NCI-H446 (cell line): ENCODE measurements around the gene APLNR.
A peak's percentile ranks its signal among the peaks of the same experiment; 100 is the strongest.

Experiments
- DNase-seq, 2 experiments: peaks; one replicate each; lab custom pipeline; 2025; lab: John Stamatoyannopoulos, UW

Gene APLNR

DNA sequence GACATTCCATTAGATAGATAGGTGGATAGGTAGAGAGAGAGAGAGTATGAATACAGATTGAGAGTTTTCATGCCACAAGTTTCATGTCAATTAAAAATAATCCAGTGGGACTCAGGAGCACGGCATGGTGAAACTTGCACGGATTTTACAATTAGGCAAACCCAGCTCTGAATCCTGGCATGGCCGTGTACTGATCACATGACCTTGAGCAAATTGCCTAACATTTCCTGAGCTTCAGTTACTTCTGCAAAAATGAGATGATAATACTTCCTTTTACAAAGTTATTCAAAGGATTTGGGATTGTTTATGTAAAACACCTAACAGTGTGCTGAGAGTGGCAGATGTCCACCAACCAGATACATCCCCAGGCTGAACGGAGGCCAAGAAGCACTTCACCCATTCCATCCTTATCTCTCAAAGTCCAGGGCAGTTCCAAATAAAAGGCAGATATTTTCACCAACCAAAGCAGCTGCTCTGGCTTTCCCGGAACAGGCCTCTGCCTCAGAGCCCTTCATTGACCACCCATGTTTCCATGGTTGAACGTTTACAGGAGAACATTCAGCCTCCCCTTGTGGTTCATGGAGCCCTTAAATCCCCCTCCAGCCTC, 17.9 kb downstream of the APLNR start:
- no peak for DNase-seq

DNA sequence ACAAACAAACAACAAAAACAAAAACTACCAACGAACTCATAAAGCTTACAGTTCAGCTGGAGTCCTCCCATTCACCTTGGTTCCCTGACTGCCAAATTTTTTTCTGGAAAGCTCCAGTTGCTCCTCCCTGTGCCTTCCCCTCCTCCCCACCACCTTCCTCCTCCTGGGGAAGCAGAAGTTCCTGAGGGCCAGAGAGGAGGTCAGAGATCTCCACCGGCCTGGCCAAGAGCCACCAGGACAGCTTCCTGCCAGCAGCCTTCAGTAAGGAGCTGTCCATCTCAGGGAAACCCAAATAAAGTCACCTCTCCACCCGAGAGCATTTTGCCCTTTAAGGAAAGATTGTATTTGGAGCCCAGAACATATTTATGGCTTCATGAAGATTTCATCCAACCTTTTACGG, 20.0 kb downstream of the APLNR start:
- DNase-seq = no peak

DNA sequence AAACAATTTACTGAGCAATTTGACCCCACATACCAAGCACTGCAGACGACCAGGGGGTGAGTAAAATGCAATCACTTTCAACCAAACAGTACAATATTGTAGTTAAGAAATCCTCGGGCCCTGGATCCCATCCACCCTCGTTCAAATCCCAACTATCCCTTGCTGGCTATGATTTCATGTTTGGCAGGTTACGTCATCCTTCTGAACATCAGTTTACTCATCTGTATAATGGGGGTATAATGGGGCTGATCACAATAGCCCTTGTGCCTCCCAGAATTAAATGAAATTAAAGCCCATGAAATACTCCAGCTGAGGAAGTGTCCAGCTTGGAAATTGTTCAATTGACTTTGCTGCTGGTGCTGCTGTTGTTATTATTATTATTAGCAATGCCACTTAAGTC, 20.6 kb downstream of the APLNR start:
- no peak for DNase-seq

DNA sequence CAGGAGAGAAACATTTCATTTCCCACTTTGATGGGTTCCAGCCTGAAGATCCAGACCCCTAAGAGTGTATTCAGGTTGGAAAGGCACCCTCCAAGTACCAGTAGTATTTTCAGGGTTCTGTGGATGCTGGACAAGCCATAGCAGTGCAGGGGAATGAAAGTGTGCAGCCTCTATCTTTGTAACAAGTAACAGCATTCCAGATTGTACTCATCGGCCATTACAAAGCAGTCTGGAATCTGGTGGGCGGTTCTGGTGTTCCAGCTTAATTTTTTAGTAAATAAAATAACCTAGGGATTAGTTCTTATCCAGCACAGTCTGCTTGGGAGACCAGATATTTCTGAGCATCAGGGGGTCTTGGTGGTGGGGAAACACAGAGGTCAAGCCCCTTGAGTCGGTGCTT, 22.6 kb downstream of the APLNR start:
- no peak for DNase-seq

DNA sequence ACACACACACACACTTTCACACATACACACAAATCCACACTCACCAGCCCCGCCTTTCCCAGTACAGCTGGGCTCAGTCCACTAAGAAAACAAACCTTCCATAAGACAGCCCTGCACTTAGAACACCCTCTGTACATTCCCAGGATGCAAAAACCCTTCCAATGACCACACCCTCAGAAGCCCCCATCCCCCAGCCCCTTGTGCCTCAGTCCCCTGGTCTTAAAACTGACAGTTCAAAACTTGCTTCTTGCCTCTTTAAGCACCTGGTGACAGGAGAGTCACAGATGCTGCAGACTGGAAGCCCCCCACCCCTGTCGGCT, 23.0 kb downstream of the APLNR start:
- DNase-seq = no peak

DNA sequence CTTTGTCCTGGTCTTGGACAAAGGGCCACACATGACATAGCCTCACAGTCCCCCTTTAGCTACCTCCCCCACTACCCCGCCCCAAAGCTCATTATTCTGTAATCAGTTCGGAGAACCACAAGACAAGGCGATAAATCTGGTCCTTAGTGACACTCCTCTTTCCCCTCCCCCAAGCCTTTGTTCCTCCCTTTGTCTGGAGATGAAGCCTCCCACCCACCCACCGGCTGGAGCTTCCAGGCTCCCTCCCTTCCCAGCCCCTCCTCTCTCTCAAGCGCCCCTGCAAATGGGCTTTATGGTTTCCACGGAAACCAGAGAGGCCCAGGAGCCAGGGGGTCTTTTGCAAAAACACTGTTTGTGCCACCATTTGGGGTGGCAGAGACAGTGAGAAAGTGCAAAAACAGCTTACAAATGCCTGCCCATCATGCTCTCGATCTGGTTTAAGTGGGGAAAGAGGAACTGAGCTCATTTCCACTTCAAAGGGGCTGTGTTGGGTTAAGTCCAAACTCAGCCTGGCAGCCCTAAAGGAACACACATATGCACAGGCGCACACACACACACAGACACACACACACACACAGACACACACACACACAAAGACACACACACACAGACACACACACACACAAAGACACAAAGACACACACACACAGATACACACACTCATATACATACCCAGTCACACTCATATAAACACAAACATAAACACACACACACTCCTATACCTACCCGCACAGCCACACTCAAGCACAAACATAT, 23.5 kb downstream of the APLNR start:
- DNase-seq = no peak

DNA sequence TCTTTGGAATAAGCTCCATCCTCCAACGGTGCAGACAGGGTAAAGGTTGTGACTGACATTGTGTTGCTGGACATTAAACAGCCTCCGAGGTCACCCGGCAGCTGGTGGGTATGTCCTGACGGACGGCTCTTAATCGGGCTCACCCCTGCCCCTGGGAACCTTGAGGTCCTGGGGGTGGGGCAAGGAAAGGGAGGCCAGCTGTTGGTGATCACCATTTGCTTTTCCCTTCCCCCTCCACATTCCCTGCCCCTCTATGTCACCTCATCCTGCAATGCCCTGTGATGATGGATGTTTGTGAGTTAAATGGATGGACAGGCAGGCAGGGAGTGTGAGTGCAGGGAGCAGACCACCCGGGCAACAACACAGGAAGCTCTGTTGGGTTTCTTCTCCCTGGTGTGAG, 26.3 kb downstream of the APLNR start:
- DNase-seq = no peak

DNA sequence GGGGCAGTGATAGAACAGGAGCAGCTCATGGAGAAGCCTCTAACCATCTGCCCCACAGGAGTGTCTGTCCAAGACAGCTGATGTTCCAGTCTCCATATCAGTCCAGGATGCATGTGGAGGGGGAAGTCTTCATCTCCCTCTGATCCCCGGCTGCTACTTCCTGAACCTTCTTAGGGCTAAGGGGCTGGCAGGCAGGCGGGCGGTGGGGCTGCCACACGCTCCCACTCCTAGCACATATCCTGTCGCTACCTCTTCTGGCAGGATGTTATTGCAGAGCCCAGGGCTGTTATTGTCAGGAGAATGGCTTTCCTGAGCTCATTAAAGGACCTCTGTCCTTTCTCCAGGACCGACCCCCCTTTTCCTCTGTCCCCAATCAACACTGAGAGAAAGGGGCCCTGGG, 29.9 kb downstream of the APLNR start:
- DNase-seq = no peak

DNA sequence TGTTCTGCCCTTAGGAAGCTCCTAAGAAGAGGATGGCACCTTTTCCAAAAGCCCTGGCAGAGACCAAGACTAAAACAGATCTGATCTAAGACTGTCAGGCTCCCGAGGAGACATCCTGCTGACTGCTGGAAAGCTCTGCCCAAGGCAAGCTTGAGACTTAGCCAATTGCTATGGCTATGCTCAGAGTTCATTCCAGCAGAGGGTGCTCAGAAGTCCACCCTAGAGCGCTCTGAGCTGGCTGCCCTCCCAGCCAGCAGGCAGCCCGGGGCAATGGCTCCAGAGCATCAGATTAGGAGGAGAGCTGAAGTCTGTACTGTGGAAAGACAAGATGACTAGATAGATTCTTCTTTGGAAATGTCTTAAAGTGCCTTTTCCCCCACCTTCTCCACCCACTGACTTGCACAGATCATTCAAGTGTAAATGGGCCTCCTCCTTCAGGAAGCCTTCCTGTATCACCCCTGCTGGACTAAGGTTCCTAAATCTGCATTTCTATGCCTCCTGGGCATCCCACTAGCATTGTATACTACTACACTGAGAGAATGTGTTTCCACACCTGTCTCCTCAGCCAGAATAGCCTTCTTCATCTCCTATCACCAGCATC, 31.9 kb downstream of the APLNR start:
- DNase-seq = peak in 1 of 2 experiments; percentile 45

DNA sequence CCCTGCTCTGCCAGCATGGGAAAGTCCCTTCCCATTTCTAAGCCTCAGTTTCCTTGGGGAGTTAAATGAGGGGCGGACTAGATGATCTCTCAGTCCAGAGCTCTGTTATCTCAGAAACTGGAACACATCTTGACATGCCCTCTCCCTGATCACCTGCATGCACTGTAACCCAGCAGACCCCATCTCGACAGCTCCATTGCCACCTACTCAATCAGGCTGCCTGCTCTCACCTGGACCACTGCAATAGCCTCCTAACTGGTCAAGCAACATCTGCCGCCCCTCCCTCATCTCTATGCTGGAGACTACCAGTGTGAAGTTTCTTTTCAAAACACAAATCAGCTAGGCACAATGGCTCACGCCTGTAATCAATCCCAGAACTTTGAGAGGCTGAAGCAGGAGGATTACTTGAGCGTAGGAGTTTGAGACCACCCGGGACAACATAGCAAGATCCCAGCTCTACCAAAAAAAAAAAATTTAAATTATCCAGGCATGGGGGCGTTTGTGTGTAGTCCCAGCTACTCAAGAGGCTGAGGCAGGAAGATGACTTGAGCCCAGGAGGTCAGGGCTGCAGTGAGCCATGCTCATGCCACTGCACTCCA, 33.1 kb downstream of the APLNR start:
- no peak for DNase-seq

DNA sequence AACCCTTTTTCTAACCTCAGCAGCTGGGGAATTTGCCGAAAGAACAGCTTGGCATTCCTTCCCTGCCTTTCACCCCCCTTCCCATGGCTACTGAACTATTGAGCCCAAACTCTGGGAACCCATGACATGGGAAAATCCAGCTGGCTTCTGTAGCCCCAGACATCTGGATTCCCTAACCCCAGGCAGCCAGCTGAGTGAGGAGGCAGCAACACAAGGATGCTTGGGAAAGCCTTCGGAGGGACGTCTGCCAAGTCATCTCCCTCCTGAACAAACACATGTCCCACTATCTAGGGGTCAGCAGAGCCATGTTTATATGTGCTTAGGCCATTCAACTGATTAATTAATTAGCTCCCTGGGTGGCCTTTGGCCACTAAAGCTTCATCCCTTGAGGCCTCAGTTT, 33.7 kb downstream of the APLNR start:
- no peak for DNase-seq

DNA sequence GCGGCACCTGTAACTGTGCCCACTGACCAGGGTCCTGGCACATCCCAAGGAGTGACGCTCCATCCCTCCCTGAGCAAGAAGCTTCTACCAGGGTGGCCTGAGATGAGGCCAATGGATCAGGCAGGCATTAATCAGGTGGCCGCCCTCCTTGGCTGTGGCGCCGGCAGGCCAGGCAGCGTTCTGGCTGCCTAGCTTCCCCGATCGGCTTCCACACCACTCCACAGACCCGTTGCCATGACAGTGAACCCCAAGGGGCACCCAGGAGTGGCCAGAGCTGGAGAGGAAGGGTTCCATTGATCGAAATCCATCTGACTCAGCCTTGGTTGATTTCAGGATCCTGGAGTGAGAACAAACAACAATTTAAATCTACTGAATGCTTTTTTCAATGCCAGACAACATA, 34.8 kb downstream of the APLNR start:
- no peak for DNase-seq

DNA sequence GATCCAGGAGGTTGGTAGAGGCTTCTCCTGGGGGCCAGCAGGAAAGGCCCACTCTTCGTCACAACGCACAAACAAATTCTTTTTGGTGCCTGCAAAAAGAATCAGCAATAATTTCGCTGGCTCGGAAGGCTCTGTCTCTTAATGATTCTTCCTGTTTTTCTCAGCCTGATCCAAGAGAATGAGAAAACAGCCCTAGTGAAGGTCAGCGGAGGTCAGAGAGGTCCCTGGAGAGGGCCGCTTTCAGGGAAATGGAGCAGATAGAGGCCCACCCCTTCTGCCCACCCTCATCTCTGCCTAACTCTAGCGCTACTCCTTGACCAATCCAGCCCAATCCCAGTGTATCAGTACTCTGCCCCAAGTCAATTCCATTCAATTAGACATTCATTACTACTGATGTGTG, 36.1 kb downstream of the APLNR start:
- DNase-seq = no peak

DNA sequence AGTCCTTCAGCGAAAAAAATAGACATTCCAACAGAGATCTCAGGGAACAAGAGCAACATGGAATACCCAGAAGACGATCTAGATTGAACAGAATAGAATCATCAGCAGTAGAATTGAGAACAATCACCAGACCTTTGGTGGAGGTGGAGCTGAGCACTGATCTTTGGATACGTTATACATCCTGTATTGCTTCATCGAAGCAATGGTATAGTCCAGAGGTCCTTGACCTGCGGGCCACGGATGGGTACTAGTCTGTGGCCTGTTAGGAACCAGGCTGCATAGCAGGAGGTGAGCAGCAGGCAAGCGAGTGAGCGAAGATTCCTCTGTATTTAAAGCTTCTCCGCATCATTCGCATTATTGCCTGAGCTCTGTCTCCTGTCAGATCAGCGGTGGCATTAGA, 37.7 kb downstream of the APLNR start:
- DNase-seq = no peak

DNA sequence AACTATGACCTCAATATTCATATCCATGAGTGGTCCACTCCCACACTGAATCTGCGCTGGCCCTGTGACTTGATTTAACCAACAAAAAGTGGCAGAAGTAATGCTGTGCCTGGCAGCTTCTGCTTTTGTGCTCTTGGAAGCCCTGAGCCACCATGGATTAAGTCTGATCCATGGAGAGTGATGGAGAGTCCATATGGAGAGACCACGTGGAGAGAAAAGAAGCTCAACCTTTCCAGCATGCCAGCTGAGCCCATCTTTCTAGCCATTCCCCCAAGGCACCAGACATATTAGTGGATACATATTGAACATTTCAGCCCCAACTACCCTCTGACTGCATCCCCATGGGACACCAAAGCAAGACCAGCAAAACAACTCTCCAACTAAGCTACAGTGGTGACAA, 39.3 kb downstream of the APLNR start:
- no peak for DNase-seq

DNA sequence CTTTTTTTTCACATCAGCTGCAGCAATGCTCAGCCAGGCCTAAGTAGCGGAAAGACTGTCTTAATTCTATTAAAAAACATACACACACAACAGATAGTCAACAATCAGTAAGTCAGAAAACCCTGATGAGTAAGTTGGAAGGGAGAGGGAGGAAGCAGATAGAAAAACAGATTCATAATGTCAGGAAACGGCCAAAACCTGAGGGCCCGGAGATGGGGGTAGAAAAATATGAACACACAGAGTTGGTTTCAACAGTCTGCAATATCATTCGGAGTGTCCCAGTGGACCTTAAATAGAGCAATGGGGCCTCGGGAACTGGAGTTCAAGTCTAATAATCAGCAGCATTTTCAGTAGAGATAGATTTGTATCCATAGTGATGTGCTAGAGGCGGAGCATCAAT, 40.5 kb downstream of the APLNR start:
- DNase-seq = no peak

DNA sequence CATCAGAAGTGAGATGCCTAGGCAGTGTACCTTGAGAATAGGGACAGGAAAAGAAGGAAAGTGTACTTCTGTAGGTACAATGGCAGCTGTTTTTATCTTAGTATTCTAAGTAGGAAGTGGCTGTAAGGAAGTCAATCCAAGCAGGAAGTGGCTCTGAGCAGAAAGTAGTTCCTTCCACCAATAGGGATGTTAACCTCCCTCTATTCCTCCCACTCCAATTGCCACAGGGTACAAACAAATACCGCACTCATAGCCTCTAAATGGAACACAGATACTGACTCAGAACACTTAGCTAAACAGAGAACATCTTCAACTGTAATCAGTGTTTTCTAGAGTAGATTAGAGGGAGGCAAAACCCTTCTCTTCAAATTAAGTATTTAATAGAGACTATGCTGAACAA, 44.7 kb downstream of the APLNR start:
- DNase-seq = no peak

DNA sequence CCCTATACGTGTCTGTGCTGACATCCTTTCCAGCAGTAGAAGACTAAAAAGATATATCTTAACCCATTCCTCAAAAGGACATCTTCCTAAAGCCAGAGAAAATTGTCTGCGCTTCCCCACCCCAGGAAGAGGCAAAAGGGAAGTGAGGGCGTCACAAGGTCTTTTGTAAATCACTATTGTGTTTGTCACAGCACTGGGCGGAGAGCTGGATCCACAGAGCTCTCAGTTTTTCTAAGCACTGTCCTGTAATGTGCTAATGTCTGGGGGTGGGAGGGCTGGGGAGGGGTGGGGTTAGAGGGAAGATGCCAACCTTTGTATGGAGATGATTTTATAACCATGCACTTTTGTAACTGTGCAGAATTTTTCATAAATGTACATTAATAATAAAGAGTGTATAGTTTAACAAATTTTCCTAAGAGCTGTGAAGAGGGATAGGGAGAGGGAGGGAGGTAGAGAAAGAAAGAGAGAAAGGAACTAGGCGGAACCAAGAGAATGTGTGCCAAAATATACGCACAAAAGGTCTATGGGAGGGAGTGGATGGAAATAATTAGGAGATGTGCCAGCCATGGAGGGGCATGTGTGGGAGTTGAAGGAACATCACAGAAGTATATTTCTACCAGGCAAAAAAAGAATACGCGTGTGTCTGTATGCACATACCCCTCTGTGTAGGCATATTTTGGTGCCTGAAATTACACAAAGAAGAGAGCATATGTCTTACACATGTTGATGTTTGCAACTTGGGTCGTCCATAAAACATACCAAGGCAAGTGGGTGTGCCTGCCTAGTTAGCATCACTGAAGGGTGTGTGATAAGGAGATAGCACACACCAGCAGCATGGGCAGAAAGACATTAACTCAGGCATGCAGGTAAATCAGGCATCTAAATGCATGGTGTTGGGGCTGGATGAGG, 45.5 kb downstream of the APLNR start:
- DNase-seq = no peak

DNA sequence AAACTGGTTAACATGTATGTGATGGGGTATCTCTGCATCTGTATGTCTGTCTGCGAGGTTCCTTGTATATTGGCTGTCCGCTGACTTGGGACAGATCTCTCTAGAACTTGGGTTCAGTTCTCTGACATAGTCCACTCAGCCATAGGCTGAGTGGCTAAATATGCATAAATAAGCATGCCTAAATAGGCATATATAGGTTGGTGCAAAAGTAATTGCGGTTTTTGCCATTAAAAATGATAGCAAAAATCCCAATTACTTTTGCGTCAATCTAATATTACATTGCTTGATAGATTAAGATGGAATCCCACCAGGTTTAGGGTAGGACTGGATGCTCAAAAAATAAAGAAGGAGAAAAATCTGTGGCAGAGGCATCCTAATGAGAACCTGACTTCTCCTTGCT, 46.5 kb downstream of the APLNR start:
- no peak for DNase-seq
